IMR-90 (cell line): Measurements from ENCODE around the gene VIT. TPM values are rescaled to one million over a fixed set of nuclear protein-coding genes. Genes with fewer than 3 reads are reported as not detected.

Experiments
- polyA plus RNA-seq, 3 experiments: library from polyadenylated mRNA; depleted of rRNA; stranded (reverse); fragments of >200 nt; gene quantifications; 2 replicates each; pipeline ENCODE4 v1.2.3, GENCODE V29; 2012; ENCODE audit warnings: low replicate concordance in 1 of 3
- total RNA-seq: library from RNA; depleted of rRNA; stranded (reverse); fragments of >200 nt; gene quantifications from 2 replicates; pipeline ENCODE4 v1.2.3, GENCODE V29; 2012; rRNA removed

The VIT gene
- total and polyA plus RNA-seq, 2 of the 4 experiments (the other 2 are of a cell fraction) = under 0.01 TPM; not detected in 1

Other genes starting within 250 kb of the VIT start
- gene FEZ2, start 98.5 kb upstream of the VIT start, total RNA-seq = 19.4 and 43.3 TPM in 2 replicates
- 31.6 and 32.4 TPM in 2 replicates for gene FEZ2, start 98.5 kb upstream of the VIT start, polyA plus RNA-seq (2012; rRNA removed)